Peyer's patch (tissue), 4 donors: ENCODE data around the gene NFE2L2.

Experiments
- POLR2A ChIP-seq, 2 donors: fragments of 450-650 bp; IDR thresholded peaks; one replicate each; pipeline ENCODE4 v1.5.1; 2017; ENCODE audit warnings: antibody characterized with exemption in 2 of 2, mild to moderate bottlenecking in 2 of 2, moderate library complexity in 2 of 2
- TF ChIP-seq, protein P1 (sequence below), 6 experiments: fragments of 450-650 bp in 4 of 6; fragments of 200-600 bp in 2 of 6; sonication (generic) in 1 of 6; IDR thresholded peaks; one replicate each; pipeline ENCODE4 v1.5.1; 2017 to 2019; ENCODE audit warnings: antibody characterized with exemption in 6 of 6, mild to moderate bottlenecking in 3 of 6, moderate library complexity in 1 of 6

DNA sequence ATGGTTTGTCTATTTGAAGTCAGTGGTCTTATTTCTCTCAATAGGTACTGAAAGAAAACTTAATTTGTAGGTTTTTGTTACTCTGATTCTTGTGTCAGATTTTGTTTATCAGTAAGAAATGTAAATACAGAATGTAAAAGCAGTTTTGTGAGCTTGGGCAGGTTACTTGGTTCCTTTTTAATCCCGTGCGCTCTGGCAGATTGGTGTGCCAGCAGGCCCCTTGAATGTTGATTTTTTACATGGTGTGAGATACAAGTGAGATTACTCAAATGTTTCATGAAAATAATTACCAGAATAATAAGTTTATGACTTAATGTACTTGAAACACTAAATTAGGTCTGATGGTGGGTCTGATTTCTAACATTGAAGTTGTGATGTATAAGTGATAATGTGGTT is 38.6 kb downstream of the NFE2L2 start:
- TF ChIP-seq, protein P1, sequence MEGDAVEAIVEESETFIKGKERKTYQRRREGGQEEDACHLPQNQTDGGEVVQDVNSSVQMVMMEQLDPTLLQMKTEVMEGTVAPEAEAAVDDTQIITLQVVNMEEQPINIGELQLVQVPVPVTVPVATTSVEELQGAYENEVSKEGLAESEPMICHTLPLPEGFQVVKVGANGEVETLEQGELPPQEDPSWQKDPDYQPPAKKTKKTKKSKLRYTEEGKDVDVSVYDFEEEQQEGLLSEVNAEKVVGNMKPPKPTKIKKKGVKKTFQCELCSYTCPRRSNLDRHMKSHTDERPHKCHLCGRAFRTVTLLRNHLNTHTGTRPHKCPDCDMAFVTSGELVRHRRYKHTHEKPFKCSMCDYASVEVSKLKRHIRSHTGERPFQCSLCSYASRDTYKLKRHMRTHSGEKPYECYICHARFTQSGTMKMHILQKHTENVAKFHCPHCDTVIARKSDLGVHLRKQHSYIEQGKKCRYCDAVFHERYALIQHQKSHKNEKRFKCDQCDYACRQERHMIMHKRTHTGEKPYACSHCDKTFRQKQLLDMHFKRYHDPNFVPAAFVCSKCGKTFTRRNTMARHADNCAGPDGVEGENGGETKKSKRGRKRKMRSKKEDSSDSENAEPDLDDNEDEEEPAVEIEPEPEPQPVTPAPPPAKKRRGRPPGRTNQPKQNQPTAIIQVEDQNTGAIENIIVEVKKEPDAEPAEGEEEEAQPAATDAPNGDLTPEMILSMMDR (IDR thresholded peaks at IDR 0.05), result no peak
- TF ChIP-seq POLR2A (IDR thresholded peaks at IDR 0.05), result no peak
